Measurements from ENCODE around the gene DYNLT4.
A peak's percentile ranks its signal among the peaks of the same experiment; 100 is the strongest.

The DYNLT4 gene

DNA sequence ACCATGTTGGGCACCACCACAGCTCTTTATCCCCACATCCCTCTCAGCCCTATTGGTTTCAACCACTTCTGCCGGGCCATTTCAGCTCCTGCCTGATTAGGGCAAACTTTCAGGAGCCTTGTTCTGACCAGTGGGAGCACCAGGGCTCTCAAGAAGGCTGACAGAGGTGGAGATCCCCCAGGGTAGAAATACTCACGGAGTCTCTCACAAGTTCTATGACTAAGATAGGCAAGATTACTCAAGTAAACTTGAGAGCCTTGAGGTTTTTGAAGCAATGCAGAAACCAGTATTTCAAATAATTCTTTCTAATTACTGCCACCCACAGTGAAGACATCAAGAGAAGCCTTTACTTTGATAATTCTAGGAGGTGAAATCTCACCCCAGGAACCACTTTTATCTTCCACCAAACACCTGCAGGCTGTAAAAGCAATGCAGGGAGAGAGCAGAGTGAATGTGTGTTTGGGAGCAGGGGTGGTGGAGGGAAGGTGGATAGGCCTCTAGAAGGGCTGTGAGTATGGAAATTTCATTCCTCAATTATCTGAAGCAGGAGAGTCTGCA lies 42.5 kb upstream of the DYNLT4 start:
- H3K4me3 ChIP-seq (ENCODE audit: low read depth, low read length), result no peak overlapping the region
- DNase-seq (ENCODE audit: low read depth), result no peak
- no peak for TF ChIP-seq POLR2A (IDR thresholded peaks at IDR 0.05; ENCODE audit: extremely low read depth, insufficient read length)

- no peak for DNase-seq (ENCODE audit: low read depth)
- TF ChIP-seq MYC (IDR thresholded peaks at IDR 0.05; ENCODE audit: low read depth, low read length) (no peak), CTCF (IDR thresholded peaks at IDR 0.05; ENCODE audit: low read depth, low read length) (no peak), POLR2A (IDR thresholded peaks at IDR 0.05; ENCODE audit: extremely low read depth, insufficient read length) (no peak), MAX (IDR thresholded peaks at IDR 0.05; ENCODE audit: low read depth, low read length) (no peak)
- H3K4me3 ChIP-seq (ENCODE audit: low read depth, low read length), result no peak overlapping the region
Measured at GRCh38 chr1:44848456-44849181, 41.5 kb upstream of the DYNLT4 start.

- no peak for TF ChIP-seq MYC (IDR thresholded peaks at IDR 0.05; ENCODE audit: low read depth, low read length)
- no peak for TF ChIP-seq POLR2A (IDR thresholded peaks at IDR 0.05; ENCODE audit: extremely low read depth, insufficient read length)
- no peak for TF ChIP-seq MAX (IDR thresholded peaks at IDR 0.05; ENCODE audit: low read depth, low read length)
- TF ChIP-seq CTCF (IDR thresholded peaks at IDR 0.05; ENCODE audit: low read depth, low read length), result no peak
- DNase-seq (ENCODE audit: low read depth), result no peak
- H3K4me3 ChIP-seq (ENCODE audit: low read depth, low read length), result no peak overlapping the region
Measured at GRCh38 chr1:44847845-44848244, 40.7 kb upstream of the DYNLT4 start.

- TF ChIP-seq CTCF (IDR thresholded peaks at IDR 0.05; ENCODE audit: low read depth, low read length) (no peak), POLR2A (IDR thresholded peaks at IDR 0.05; ENCODE audit: extremely low read depth, insufficient read length) (no peak), MAX (IDR thresholded peaks at IDR 0.05; ENCODE audit: low read depth, low read length) (no peak), MYC (IDR thresholded peaks at IDR 0.05; ENCODE audit: low read depth, low read length) (no peak)
- DNase-seq (ENCODE audit: low read depth), result no peak
- H3K4me3 ChIP-seq (ENCODE audit: low read depth, low read length), result no peak overlapping the region
Measured at GRCh38 chr1:44846985-44847384, 39.8 kb upstream of the DYNLT4 start.

DNA sequence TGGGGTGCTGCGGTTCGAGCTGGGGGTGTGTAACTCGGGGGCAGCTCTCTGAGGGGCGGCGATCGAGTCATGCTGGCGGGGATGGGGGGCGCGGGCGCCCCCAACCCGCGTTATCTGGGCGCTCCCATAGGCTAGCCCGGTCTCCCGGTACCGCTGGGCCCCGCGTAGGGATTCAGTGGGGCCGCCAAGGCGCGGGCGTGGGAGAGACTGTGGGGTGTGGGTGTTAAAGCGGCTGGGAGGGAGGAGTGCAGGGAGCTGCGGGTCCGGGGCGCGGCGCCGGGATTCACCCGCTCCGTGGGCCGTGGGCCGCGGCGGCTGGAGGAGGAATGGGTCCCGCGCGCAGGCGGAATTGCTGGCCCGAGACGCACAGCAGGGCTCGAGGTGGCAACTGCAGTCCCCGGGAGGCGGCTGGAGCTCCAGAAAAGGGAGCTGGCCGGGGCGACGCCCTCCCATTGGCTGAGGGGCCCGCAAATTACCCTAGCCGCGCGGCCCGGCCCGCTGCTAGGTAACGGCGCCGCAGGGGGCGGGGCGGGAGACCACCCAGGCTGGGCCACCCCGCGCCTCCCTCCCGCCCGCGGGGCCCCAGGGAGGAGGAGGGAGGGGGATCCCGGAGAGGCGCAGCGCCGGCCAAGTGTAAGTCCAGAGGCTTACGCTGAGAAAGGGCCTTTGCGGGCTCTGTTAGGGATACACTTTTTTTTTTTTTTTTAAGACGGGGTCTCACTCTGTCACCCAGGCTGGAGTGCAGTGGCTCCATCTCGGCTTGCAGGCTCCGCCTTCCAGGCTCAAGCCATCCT lies 35.9 kb upstream of the DYNLT4 start, which contains the start of gene PTCH2:
Gene PTCH2 (minus strand): TSS at position 392 of the 794 bp plus-strand sequence. CDS start 321 bp downstream, at position 71.
- no peak within 1 kb of the TSS for H3K4me3 ChIP-seq (ENCODE audit: low read depth, low read length)

More for the DNA sequence above, 35.9 kb upstream of the DYNLT4 start, which contains the start of gene PTCH2:
- DNase-seq (ENCODE audit: low read depth), result peak; percentile 79
- no peak for TF ChIP-seq MYC (IDR thresholded peaks at IDR 0.05; ENCODE audit: low read depth, low read length)
- TF ChIP-seq MAX (IDR thresholded peaks at IDR 0.05; ENCODE audit: low read depth, low read length), result no peak
- TF ChIP-seq CTCF (IDR thresholded peaks at IDR 0.05; ENCODE audit: low read depth, low read length), result no peak
- no peak for TF ChIP-seq POLR2A (IDR thresholded peaks at IDR 0.05; ENCODE audit: extremely low read depth, insufficient read length)

Measured in NB4 (cell line).